ENCODE results near the gene TGM6. TPM values are rescaled to one million over a fixed set of nuclear protein-coding genes. Genes with fewer than 3 reads are reported as not detected.

Gene TGM6
- total and polyA plus RNA-seq, 12 donors: not detected

DNA sequence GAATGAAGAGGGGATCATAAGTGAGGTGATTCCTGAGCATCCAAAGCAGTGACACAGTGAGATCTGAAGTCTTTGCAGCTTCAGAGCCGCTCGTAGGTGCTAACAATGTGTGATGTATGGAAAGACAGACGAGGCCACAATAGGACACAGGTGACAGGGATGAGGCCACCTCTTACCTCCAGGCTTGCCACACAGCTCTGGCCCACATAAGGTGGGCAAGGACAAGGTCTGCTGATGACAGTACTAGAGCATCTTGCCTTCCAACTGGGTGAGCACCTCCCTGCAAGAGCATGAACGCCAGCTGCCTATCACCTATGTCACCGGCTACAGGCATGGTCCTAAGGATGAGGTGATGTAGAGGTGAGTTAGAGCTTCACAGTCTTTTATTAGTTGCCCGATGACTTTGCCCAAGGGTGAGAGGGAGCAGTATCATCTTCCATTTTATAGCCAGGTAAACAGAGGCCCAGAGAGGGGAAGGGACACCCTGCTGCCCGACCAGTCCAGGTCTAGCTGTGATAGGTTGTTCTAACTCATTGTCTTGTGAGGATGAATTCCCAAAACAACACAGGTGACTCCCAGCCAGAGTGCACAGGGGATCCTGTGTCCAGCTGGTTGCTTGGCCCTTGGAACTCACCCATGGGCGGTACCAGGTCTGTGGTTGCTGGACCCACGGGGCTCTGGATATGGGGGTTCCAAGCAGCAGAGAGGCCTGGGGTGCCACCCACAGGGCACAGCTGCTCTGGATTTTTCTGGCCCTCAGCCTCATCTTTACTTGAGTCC is 6.2 kb upstream of the TGM6 start:
- Histone ChIP-seq H3K4me1 (replicated peaks in 1 of 2) (no peaks in the 10 kb centered on the region), H3K4me3 (no peak overlapping the region), H3K27me3 (peaks cover 4% of the 10 kb centered on the region), H3K36me3 (replicated peaks in 1 of 2) (no peaks in the 10 kb centered on the region), H3K9me3 (replicated peaks in 1 of 3) (no peaks in the 10 kb centered on the region), H3K27ac (no peak overlapping the region)
- DNase-seq: no peak
- TF ChIP-seq POLR2A (IDR thresholded peaks at IDR 0.05): no peak
- TF ChIP-seq, protein P1, sequence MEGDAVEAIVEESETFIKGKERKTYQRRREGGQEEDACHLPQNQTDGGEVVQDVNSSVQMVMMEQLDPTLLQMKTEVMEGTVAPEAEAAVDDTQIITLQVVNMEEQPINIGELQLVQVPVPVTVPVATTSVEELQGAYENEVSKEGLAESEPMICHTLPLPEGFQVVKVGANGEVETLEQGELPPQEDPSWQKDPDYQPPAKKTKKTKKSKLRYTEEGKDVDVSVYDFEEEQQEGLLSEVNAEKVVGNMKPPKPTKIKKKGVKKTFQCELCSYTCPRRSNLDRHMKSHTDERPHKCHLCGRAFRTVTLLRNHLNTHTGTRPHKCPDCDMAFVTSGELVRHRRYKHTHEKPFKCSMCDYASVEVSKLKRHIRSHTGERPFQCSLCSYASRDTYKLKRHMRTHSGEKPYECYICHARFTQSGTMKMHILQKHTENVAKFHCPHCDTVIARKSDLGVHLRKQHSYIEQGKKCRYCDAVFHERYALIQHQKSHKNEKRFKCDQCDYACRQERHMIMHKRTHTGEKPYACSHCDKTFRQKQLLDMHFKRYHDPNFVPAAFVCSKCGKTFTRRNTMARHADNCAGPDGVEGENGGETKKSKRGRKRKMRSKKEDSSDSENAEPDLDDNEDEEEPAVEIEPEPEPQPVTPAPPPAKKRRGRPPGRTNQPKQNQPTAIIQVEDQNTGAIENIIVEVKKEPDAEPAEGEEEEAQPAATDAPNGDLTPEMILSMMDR (IDR thresholded peaks at IDR 0.05): no peak
- WGBS, 4 donors: 76 to 94% (median 83%) methylated on average over 6 to 9 of the region's 9 CpGs
- intact Hi-C loops (cut with DNase I): no loop called here

DNA sequence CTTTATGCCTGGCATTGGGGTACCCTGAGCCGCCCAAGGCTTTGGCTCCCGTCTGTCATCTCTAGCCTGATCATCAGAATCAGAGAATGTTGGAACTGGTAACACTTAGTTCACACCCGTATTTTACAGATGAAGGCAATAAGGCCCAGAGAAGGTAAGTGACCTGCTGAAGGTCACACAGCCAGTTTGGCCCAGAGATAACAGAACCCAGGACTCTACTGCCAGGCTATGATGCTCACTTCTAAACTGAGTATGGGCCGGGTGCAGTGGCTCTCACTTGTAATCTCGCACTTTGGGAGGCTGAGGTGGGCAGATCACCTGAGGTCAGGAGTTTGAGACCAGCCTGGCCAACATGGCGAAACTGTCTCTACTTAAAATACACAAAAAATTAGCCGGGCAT is 1.8 kb upstream of the TGM6 start:
- Histone ChIP-seq H3K4me1 (replicated peaks in 1 of 2) (no peaks in the 10 kb centered on the region), H3K27ac (no peak overlapping the region), H3K4me3 (no peak overlapping the region), H3K36me3 (replicated peaks in 1 of 2) (no peaks in the 10 kb centered on the region), H3K9me3 (replicated peaks in 1 of 3) (no peaks in the 10 kb centered on the region), H3K27me3 (peaks cover 5% of the 10 kb centered on the region)
- 78 to 87% (median 83%) methylated on average over 6 to 7 of the region's 7 CpGs for WGBS, 4 donors
- intact Hi-C loops (cut with DNase I): no loop called here
- TF ChIP-seq, protein P1 (IDR thresholded peaks at IDR 0.05): no peak
- no peak for TF ChIP-seq POLR2A (IDR thresholded peaks at IDR 0.05)
- DNase-seq: no peak

DNA sequence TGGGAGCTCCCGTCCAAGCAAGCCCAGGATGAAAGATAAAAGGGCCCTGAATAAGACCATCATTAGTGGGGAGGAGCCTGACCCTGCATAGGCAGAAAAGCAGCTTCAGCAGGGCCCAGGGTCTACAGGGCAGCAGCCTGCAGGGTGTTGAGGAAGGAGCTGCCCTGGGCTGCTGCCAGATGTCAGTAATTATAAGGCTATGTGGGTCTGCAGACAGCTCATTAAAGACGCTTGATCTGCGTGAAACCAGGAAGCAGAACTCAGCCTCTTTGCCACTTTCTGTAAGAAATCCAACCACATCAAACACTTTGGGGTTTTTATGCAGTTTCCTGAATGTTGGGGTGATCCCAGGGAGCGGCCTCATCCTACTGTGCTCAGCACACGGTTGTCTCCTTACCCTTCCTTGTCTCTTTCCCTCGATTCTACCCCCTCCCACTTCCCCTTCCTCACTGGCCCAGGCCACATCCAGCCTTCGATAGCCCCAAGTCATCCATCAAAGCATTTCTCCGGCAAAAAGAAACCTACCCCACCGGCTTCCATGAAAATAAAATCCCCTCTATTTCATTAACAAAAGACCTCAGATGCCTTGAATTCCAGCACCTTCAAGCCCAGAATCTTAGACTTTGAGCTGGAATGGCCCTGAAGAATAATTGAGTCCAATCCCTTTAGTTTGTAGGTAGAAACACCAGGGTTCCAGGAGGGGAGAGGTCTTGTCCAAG is 1.0 kb upstream of the TGM6 start:
- DNase-seq: no peak
- Histone ChIP-seq H3K9me3 (replicated peaks in 1 of 3) (no peaks in the 10 kb centered on the region), H3K36me3 (replicated peaks in 1 of 2) (no peaks in the 10 kb centered on the region), H3K4me3 (no peak overlapping the region), H3K4me1 (replicated peaks in 1 of 2) (no peaks in the 10 kb centered on the region), H3K27me3 (peaks cover 5% of the 10 kb centered on the region), H3K27ac (no peak overlapping the region)
- WGBS, 4 donors: 43 to 57% (median 49%) methylated on average over 6 to 9 of the region's 9 CpGs
- TF ChIP-seq POLR2A (IDR thresholded peaks at IDR 0.05): no peak
- TF ChIP-seq, protein P1 (IDR thresholded peaks at IDR 0.05): no peak
- intact Hi-C loops (cut with DNase I): no loop called here

DNA sequence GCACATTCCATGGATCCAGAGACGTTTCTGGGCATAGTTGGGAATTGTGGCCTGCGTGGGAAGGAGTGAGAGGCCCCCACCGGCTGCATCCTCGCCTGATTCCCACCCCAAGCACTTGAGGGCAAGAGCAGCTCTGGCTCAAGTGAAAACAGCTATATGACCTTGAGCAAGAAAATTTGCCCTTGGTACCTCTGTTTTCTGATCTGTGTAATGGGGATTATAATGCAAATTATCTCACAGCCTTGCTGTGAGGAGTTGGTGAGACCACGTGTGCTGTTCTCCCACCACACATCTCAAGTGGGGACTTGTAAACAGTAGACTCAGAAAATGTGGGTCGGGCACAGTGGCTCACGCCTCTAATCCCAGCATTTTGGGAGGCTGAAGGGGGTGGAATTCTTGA is 602 bp downstream of the TGM6 start:
- no peak overlapping the region for H3K4me3 ChIP-seq
- intact Hi-C loops (cut with DNase I): no loop called here

More for the DNA sequence above, 602 bp downstream of the TGM6 start:
- Histone ChIP-seq H3K4me1 (replicated peaks in 1 of 2) (no peaks in the 10 kb centered on the region), H3K9me3 (replicated peaks in 1 of 3) (no peaks in the 10 kb centered on the region), H3K27me3 (peaks cover 5% of the 10 kb centered on the region), H3K36me3 (replicated peaks in 1 of 2) (no peaks in the 10 kb centered on the region), H3K27ac (no peak overlapping the region)
- TF ChIP-seq, protein P1 (IDR thresholded peaks at IDR 0.05): no peak
- no peak for TF ChIP-seq POLR2A (IDR thresholded peaks at IDR 0.05)
- 74 to 82% (median 75%) methylated on average over 7 of the region's 7 CpGs for WGBS, 4 donors
- no peak for DNase-seq

Data from adrenal gland (tissue), 12 donors.